Fibroblast of villous mesenchyme (primary cell): Measurements from ENCODE around the gene RMRP. TPM values are rescaled to one million over a fixed set of nuclear protein-coding genes. Genes with fewer than 3 reads are reported as not detected.

Source experiments
- DNase-seq: peaks from one replicate; pipeline ENCODE4 v3.0.0-alpha.2; 2010; ENCODE audit warnings: low read depth
- H3K4me3 ChIP-seq: 2 replicates; pipeline ENCODE4 v1.5.1; 2011; ENCODE audit warnings: low read depth, mild to moderate bottlenecking, low read length
- small RNA-seq: library from RNA; depleted of rRNA; stranded (forward); fragments of <200 nt; gene quantifications from one replicate; pipeline ENCODE3, GENCODE V24; 2012
- total RNA-seq: library from RNA; depleted of rRNA; stranded (reverse); fragments of >200 nt; gene quantifications from 2 replicates; pipeline ENCODE4 v1.2.3, GENCODE V29; 2012
- TF ChIP-seq, protein P1 (sequence below): IDR thresholded peaks from 2 replicates; pipeline ENCODE4 v1.5.1; 2012; ENCODE audit warnings: low read depth, mild to moderate bottlenecking, low read length; ENCODE audit not compliant: insufficient read depth

RMRP gene
- total RNA-seq, 1 donor, result 103,191 TPM

GRCh38 chr9:35609001-35609819, 48.6 kb downstream of the RMRP start:
- TF ChIP-seq, protein P1, sequence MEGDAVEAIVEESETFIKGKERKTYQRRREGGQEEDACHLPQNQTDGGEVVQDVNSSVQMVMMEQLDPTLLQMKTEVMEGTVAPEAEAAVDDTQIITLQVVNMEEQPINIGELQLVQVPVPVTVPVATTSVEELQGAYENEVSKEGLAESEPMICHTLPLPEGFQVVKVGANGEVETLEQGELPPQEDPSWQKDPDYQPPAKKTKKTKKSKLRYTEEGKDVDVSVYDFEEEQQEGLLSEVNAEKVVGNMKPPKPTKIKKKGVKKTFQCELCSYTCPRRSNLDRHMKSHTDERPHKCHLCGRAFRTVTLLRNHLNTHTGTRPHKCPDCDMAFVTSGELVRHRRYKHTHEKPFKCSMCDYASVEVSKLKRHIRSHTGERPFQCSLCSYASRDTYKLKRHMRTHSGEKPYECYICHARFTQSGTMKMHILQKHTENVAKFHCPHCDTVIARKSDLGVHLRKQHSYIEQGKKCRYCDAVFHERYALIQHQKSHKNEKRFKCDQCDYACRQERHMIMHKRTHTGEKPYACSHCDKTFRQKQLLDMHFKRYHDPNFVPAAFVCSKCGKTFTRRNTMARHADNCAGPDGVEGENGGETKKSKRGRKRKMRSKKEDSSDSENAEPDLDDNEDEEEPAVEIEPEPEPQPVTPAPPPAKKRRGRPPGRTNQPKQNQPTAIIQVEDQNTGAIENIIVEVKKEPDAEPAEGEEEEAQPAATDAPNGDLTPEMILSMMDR, result no peak
- no peak for DNase-seq
- H3K4me3 ChIP-seq, result no peak overlapping the region

GRCh38 chr9:35608221-35608620, 49.6 kb downstream of the RMRP start:
- TF ChIP-seq, protein P1, result no peak
- DNase-seq, result no peak
- no peak overlapping the region for H3K4me3 ChIP-seq

Small RNAs within 50 kb of the gene (small RNA-seq; reads per million reads assigned to genes)
- gene MIR4667, result 0.66 reads per million
- gene RMRP, result not detected
- gene RN7SL22P, result not detected

Other genes with a start within 250 kb of the RMRP start
- 24.2 and 33.2 TPM in 2 replicates for gene RUSC2, start 167.9 kb downstream of the RMRP start, total RNA-seq
- 13.0 and 13.2 TPM in 2 replicates for gene TESK1, start 52.8 kb downstream of the RMRP start, total RNA-seq
- 0.86 and 1.3 TPM in 2 replicates for gene CD72, start 39.6 kb downstream of the RMRP start, total RNA-seq
- gene SIT1, start 7.1 kb downstream of the RMRP start, total RNA-seq, result under 0.01 TPM in 1 of 2 replicates, not detected in the other
- gene CCDC107, start 273 bp upstream of the RMRP start, total RNA-seq, result 18.1 and 18.7 TPM in 2 replicates
- gene ARHGEF39, start 7.2 kb upstream of the RMRP start, total RNA-seq, result 0.97 and 3.0 TPM in 2 replicates
- under 0.01 TPM in 1 of 2 replicates, not detected in the other for gene CA9, start 15.9 kb upstream of the RMRP start, total RNA-seq
- gene TPM2, start 31.9 kb upstream of the RMRP start, total RNA-seq, result 1,636 and 1,893 TPM in 2 replicates
- gene TLN1, start 74.2 kb upstream of the RMRP start, total RNA-seq, result 369 and 428 TPM in 2 replicates
- gene CREB3, start 74.6 kb upstream of the RMRP start, total RNA-seq, result 107 and 126 TPM in 2 replicates
- 29.0 and 38.4 TPM in 2 replicates for gene GBA2, start 91.2 kb upstream of the RMRP start, total RNA-seq
- gene RGP1, start 91.3 kb upstream of the RMRP start, total RNA-seq, result 14.8 and 17.7 TPM in 2 replicates
- not detected in 2 replicates for gene MSMP, start 96.3 kb upstream of the RMRP start, total RNA-seq
- 16.4 and 19.9 TPM in 2 replicates for gene NPR2, start 133.6 kb upstream of the RMRP start, total RNA-seq
- gene SPAG8, start 154.2 kb upstream of the RMRP start, total RNA-seq, result 0.32 and 0.86 TPM in 2 replicates
- 13.8 and 27.4 TPM in 2 replicates for gene HINT2, start 157.0 kb upstream of the RMRP start, total RNA-seq
- not detected in 2 replicates for gene FAM221B, start 170.7 kb upstream of the RMRP start, total RNA-seq
- gene TMEM8B, start 171.2 kb upstream of the RMRP start, total RNA-seq, result 0.86 and 1.9 TPM in 2 replicates
- gene OR13J1, start 212.4 kb upstream of the RMRP start, total RNA-seq, result not detected in 2 replicates
- 0.43 and 0.97 TPM in 2 replicates for gene HRCT1, start 248.2 kb upstream of the RMRP start, total RNA-seq